Endodermal cell (in vitro differentiated cells): ENCODE measurements around the gene G6PD. TPM values are rescaled to one million over a fixed set of nuclear protein-coding genes. Genes with fewer than 3 reads are reported as not detected.

Source experiments
- DNase-seq: peaks from one replicate; pipeline ENCODE4 v3.0.0-alpha.2; 2017
- H3K27ac ChIP-seq: 2 replicates; pipeline ENCODE4 v1.5.1; 2013; ENCODE audit warnings: mild to moderate bottlenecking, low read depth, low read length, moderate library complexity
- H3K27me3 ChIP-seq: 2 replicates; pipeline ENCODE4 v1.6.1; 2013; ENCODE audit warnings: mild to moderate bottlenecking, low read length, moderate library complexity; ENCODE audit not compliant: insufficient read depth, control insufficient read depth, poor library complexity, severe bottlenecking
- H3K36me3 ChIP-seq: 2 replicates; pipeline ENCODE4 v1.7.0; 2013; ENCODE audit warnings: mild to moderate bottlenecking, low read length, moderate library complexity; ENCODE audit not compliant: control insufficient read depth, insufficient read depth
- H3K4me1 ChIP-seq: one replicate; pipeline ENCODE4 v1.7.0; 2013; ENCODE audit warnings: low read length; ENCODE audit not compliant: control insufficient read depth, insufficient read depth
- H3K4me3 ChIP-seq: 2 replicates; pipeline ENCODE4 v1.5.1; 2013; ENCODE audit warnings: mild to moderate bottlenecking, low read length, moderate library complexity
- H3K9ac ChIP-seq: 2 replicates; pipeline ENCODE4 v1.6.1; 2013; ENCODE audit warnings: mild to moderate bottlenecking, low read length, moderate library complexity; ENCODE audit not compliant: poor library complexity, severe bottlenecking; ENCODE audit errors: extremely low read depth
- H3K9me3 ChIP-seq: 2 replicates; pipeline ENCODE4 v1.6.1; 2013; ENCODE audit warnings: mild to moderate bottlenecking, low read length, moderate library complexity; ENCODE audit not compliant: control insufficient read depth
- H3K27ac Mint-ChIP-seq: 2 replicates; pipeline ENCODE4 v1.8.0; 2020; ENCODE audit warnings: mixed read lengths
- H3K27me3 Mint-ChIP-seq: 2 replicates; pipeline ENCODE4 v1.8.0; 2021; ENCODE audit warnings: mild to moderate bottlenecking, mixed read lengths; ENCODE audit not compliant: insufficient read depth
- H3K36me3 Mint-ChIP-seq: 2 replicates; pipeline ENCODE4 v1.8.0; 2020; ENCODE audit warnings: low read depth, mixed read lengths
- H3K4me1 Mint-ChIP-seq: 2 replicates; pipeline ENCODE4 v1.8.0; 2020; ENCODE audit warnings: mixed read lengths
- H3K4me3 Mint-ChIP-seq: 2 replicates; pipeline ENCODE4 v1.8.0; 2020; ENCODE audit warnings: mild to moderate bottlenecking, moderate library complexity, mixed read lengths
- H3K9me3 Mint-ChIP-seq: 2 replicates; pipeline ENCODE4 v1.8.0; 2020; ENCODE audit warnings: mild to moderate bottlenecking, mixed read lengths
- CTCF ChIP-seq: fragments of 200-600 bp; sonication (generic); conservative IDR thresholded peaks from 2 replicates; pipeline ENCODE4 v1.5.0; 2021; ENCODE audit warnings: antibody characterized with exemption, mild to moderate bottlenecking
- WGBS, 2 experiments: methylation state at CpG; one replicate each; pipeline versions ENCODE4 v1.1.5 to v1.1.7; 2013; ENCODE audit warnings: missing lambda C conversion rate in 2 of 2, mixed read lengths in 1 of 2; ENCODE audit not compliant: insufficient coverage in 1 of 2, insufficient read length in 1 of 2; 5-methylcytosine and 5-hydroxymethylcytosine counted together
- total RNA-seq, 2 donors: library from RNA; stranded (reverse); fragmentation: NEBNext Ultra II Directional in 1 of 2; extraction: Animal tissue kit (Norgen Biotek cat#: 25700) in 1 of 2; gene quantifications; 2 replicates in 1 of 2; 3 replicates in 1 of 2; pipeline ENCODE4 v1.2.1, GENCODE V29; 2021

Gene G6PD
- total RNA-seq, 2 donors from 2014 or later, result 71.7 to 81.4 TPM

- 94% methylated on average over 7 of the region's 7 CpGs; no CpG with 5 or more reads in 1 of the 2 experiments for WGBS, 2 experiments
- Mint-ChIP-seq H3K4me3 (no peak overlapping the region), H3K4me1 (no peaks in the 10 kb centered on the region), H3K9me3 (peaks cover 69% of the 10 kb centered on the region), H3K27me3 (no peaks in the 10 kb centered on the region), H3K36me3 (peaks cover 2% of the 10 kb centered on the region), H3K27ac (no peak overlapping the region)
- H3K4me1 ChIP-seq, result no peaks in the 10 kb centered on the region
- H3K9ac ChIP-seq, result no peak overlapping the region
- no peaks in the 10 kb centered on the region for H3K27me3 ChIP-seq
- H3K27ac ChIP-seq, result no peak overlapping the region
- H3K36me3 ChIP-seq, result peaks cover 4% of the 10 kb centered on the region
- H3K4me3 ChIP-seq, result no peak overlapping the region
- H3K9me3 ChIP-seq, result no peaks in the 10 kb centered on the region
- DNase-seq, result no peak
- TF ChIP-seq CTCF, result no peak
Observed at GRCh38 chrX:154482786-154483185, 63.9 kb downstream of the G6PD start.

GRCh38 chrX:154481911-154482601 is 64.6 kb downstream of the G6PD start:
- no peak overlapping the region for H3K4me3 ChIP-seq
- H3K9me3 ChIP-seq, result no peaks in the 10 kb centered on the region
- H3K9me3 Mint-ChIP-seq, result peaks cover 66% of the 10 kb centered on the region
- DNase-seq, result no peak
- H3K27me3 ChIP-seq, result no peaks in the 10 kb centered on the region
- H3K4me3 Mint-ChIP-seq, result no peak overlapping the region
- no peak for TF ChIP-seq CTCF
- WGBS, 2 experiments, result 81 to 93% methylated on average over 3 to 13 of the region's 14 CpGs
- no peak overlapping the region for H3K9ac ChIP-seq
- H3K27ac ChIP-seq, result no peak overlapping the region
- H3K36me3 ChIP-seq, result peaks cover 4% of the 10 kb centered on the region
- H3K27me3 Mint-ChIP-seq, result no peaks in the 10 kb centered on the region
- no peaks in the 10 kb centered on the region for H3K4me1 ChIP-seq
- no peaks in the 10 kb centered on the region for H3K4me1 Mint-ChIP-seq
- no peaks in the 10 kb centered on the region for H3K36me3 Mint-ChIP-seq
- no peak overlapping the region for H3K27ac Mint-ChIP-seq

Other genes starting within 250 kb of the G6PD start
- gene FLNA, start 172.2 kb downstream of the G6PD start, total RNA-seq, result 1,000 to 10,000 TPM; 1,074 to 1,251 TPM
- gene EMD, start 167.6 kb downstream of the G6PD start, total RNA-seq, result 10 to 100 TPM; 60.3 to 76.4 TPM
- 1,000 to 10,000 TPM; 2,142 to 2,551 TPM for gene RPL10, start 148.5 kb downstream of the G6PD start, total RNA-seq
- 10 to 100 TPM; 13.8 to 17.0 TPM for gene DNASE1L1, start 137.6 kb downstream of the G6PD start, total RNA-seq
- 10 to 100 TPM; 32.9 to 62.9 TPM for gene TAFAZZIN, start 135.3 kb downstream of the G6PD start, total RNA-seq
- 10 to 100 TPM; 61.6 to 66.8 TPM for gene ATP6AP1, start 118.2 kb downstream of the G6PD start, total RNA-seq
- gene GDI1, start 109.7 kb downstream of the G6PD start, total RNA-seq, result 100 to 1,000 TPM; 143 to 179 TPM
- 100 to 1,000 TPM in 1 of 2 donors, 10 to 100 TPM in 1; 91.0 to 102 TPM for gene FAM50A, start 102.7 kb downstream of the G6PD start, total RNA-seq
- 10 to 100 TPM; 52.6 to 68.8 TPM for gene PLXNA3, start 88.6 kb downstream of the G6PD start, total RNA-seq
- gene LAGE3, start 67.6 kb downstream of the G6PD start, total RNA-seq, result 10 to 100 TPM; 29.5 to 34.1 TPM
- 10 to 100 TPM; 29.1 to 35.9 TPM for gene UBL4A, start 60.2 kb downstream of the G6PD start, total RNA-seq
- 1 to 10 TPM; 5.4 to 9.1 TPM for gene SLC10A3, start 56.2 kb downstream of the G6PD start, total RNA-seq
- gene FAM3A, start 30.6 kb downstream of the G6PD start, total RNA-seq, result 10 to 100 TPM; 23.6 to 24.3 TPM
- 10 to 100 TPM; 19.8 to 20.3 TPM for gene IKBKG, start 774 bp upstream of the G6PD start, total RNA-seq
- gene CTAG1A, start 38.3 kb upstream of the G6PD start, total RNA-seq, result not detected
- gene CTAG1B, start 72.4 kb upstream of the G6PD start, total RNA-seq, result not detected
- gene CTAG2, start 106.7 kb upstream of the G6PD start, total RNA-seq, result not detected
- under 1 TPM; 0.13 to 0.55 TPM for gene GAB3, start 204.2 kb upstream of the G6PD start, total RNA-seq
- gene DKC1, start 216.0 kb upstream of the G6PD start, total RNA-seq, result 10 to 100 TPM; 66.5 to 70.8 TPM